ENCODE measurements around the gene NCEH1. TPM values are rescaled to one million over a fixed set of nuclear protein-coding genes. Genes with fewer than 3 reads are reported as not detected.

Gene NCEH1
- total and polyA plus RNA-seq, 2 experiments from 2014 or later = 3.2 to 8.0 TPM

GRCh38 chr3:172647080-172647479, 63.8 kb downstream of the NCEH1 start:
- H3K4me1 ChIP-seq (ENCODE audit: low read depth) = no peaks in the 10 kb centered on the region
- no peaks in the 10 kb centered on the region for H3K27me3 ChIP-seq
- TF ChIP-seq CTCF (IDR thresholded peaks at IDR 0.05; ENCODE audit: low read depth, low read length) = no peak

GRCh38 chr3:172646439-172647015, 64.3 kb downstream of the NCEH1 start:
- H3K9me3 ChIP-seq (ENCODE audit: low read depth) = no peaks in the 10 kb centered on the region
- no peaks in the 10 kb centered on the region for H3K27me3 ChIP-seq
- no peak overlapping the region for H3K4me3 ChIP-seq
- TF ChIP-seq CTCF (IDR thresholded peaks at IDR 0.05; ENCODE audit: low read depth, low read length) = no peak
- no peaks in the 10 kb centered on the region for H3K4me1 ChIP-seq (ENCODE audit: low read depth)
- DNase-seq (ENCODE audit: low read depth in 1 of 2, low spot score in 1 of 2) = peak in 1 of 2 donors; percentile 88
- H3K27ac ChIP-seq = no peak overlapping the region
- H3K36me3 ChIP-seq = no peaks in the 10 kb centered on the region

More at GRCh38 chr3:172647080-172647479, 63.8 kb downstream of the NCEH1 start:
- no peak for DNase-seq (ENCODE audit: low read depth in 1 of 2, low spot score in 1 of 2)
- no peak overlapping the region for H3K27ac ChIP-seq
- no peaks in the 10 kb centered on the region for H3K36me3 ChIP-seq
- H3K4me3 ChIP-seq = no peak overlapping the region
- no peaks in the 10 kb centered on the region for H3K9me3 ChIP-seq (ENCODE audit: low read depth)

- H3K4me1 ChIP-seq (ENCODE audit: low read depth) = no peaks in the 10 kb centered on the region
- TF ChIP-seq CTCF (IDR thresholded peaks at IDR 0.05; ENCODE audit: low read depth, low read length) = no peak
Observed at GRCh38 chr3:172644258-172644657, 66.6 kb downstream of the NCEH1 start.

GRCh38 chr3:172643506-172644179, 67.2 kb downstream of the NCEH1 start:
- Histone ChIP-seq H3K4me1 (ENCODE audit: low read depth) (no peaks in the 10 kb centered on the region), H3K9me3 (ENCODE audit: low read depth) (no peaks in the 10 kb centered on the region), H3K36me3 (no peaks in the 10 kb centered on the region), H3K4me3 (no peak overlapping the region), H3K27ac (no peak overlapping the region), H3K27me3 (no peaks in the 10 kb centered on the region)
- no peak for TF ChIP-seq CTCF (IDR thresholded peaks at IDR 0.05; ENCODE audit: low read depth, low read length)
- DNase-seq (ENCODE audit: low read depth in 1 of 2, low spot score in 1 of 2) = peak in 1 of 2 donors; percentile 59

More at GRCh38 chr3:172644258-172644657, 66.6 kb downstream of the NCEH1 start:
- H3K9me3 ChIP-seq (ENCODE audit: low read depth) = no peaks in the 10 kb centered on the region
- no peak for DNase-seq (ENCODE audit: low read depth in 1 of 2, low spot score in 1 of 2)
- no peak overlapping the region for H3K27ac ChIP-seq
- no peaks in the 10 kb centered on the region for H3K27me3 ChIP-seq
- no peak overlapping the region for H3K4me3 ChIP-seq
- H3K36me3 ChIP-seq = no peaks in the 10 kb centered on the region

GRCh38 chr3:172641291-172641690, 69.6 kb downstream of the NCEH1 start:
- no peaks in the 10 kb centered on the region for H3K27me3 ChIP-seq
- DNase-seq (ENCODE audit: low read depth in 1 of 2, low spot score in 1 of 2) = no peak
- no peak overlapping the region for H3K27ac ChIP-seq

More at GRCh38 chr3:172641291-172641690, 69.6 kb downstream of the NCEH1 start:
- no peaks in the 10 kb centered on the region for H3K4me1 ChIP-seq (ENCODE audit: low read depth)
- no peaks in the 10 kb centered on the region for H3K9me3 ChIP-seq (ENCODE audit: low read depth)
- TF ChIP-seq CTCF (IDR thresholded peaks at IDR 0.05; ENCODE audit: low read depth, low read length) = no peak
- H3K4me3 ChIP-seq = no peak overlapping the region
- H3K36me3 ChIP-seq = no peaks in the 10 kb centered on the region
